SJCRH30 (cell line): ENCODE results near the gene GPATCH11. TPM values are rescaled to one million over a fixed set of nuclear protein-coding genes. Genes with fewer than 3 reads are reported as not detected.

Experiments used
- DNase-seq, 2 experiments: peaks; one replicate each; pipeline ENCODE4 v3.0.0-alpha.2; 2015 to 2020
- H3K27ac ChIP-seq: fragments of 250-450 bp; sonication (Bioruptor Pico); 2 replicates; pipeline ENCODE4 v1.5.1; 2020; ENCODE audit warnings: mild to moderate bottlenecking, moderate library complexity
- H3K27me3 ChIP-seq: fragments of 250-450 bp; sonication (Bioruptor Pico); 2 replicates; pipeline ENCODE4 v1.5.1; 2020; ENCODE audit warnings: mild to moderate bottlenecking, moderate library complexity
- H3K36me3 ChIP-seq: fragments of 250-450 bp; sonication (Bioruptor Pico); 2 replicates; pipeline ENCODE4 v1.5.1; 2020; ENCODE audit warnings: mild to moderate bottlenecking, moderate library complexity
- H3K4me1 ChIP-seq: fragments of 250-450 bp; sonication (Bioruptor Pico); 2 replicates; pipeline ENCODE4 v1.5.1; 2020; ENCODE audit warnings: mild to moderate bottlenecking, moderate library complexity
- H3K4me3 ChIP-seq: fragments of 250-450 bp; sonication (Bioruptor Pico); 2 replicates; pipeline ENCODE4 v1.5.1; 2020; ENCODE audit warnings: mild to moderate bottlenecking, moderate library complexity
- H3K9me3 ChIP-seq: fragments of 250-450 bp; sonication (Bioruptor Pico); replicated peaks from 2 replicates; pipeline ENCODE4 v1.5.1; 2020; ENCODE audit warnings: mild to moderate bottlenecking, moderate library complexity
- total RNA-seq: library from RNA; depleted of rRNA; stranded (reverse); fragments of >200 nt; shearing (Covaris generic); gene quantifications from 2 replicates; pipeline ENCODE4 v1.2.3, GENCODE V29; 2014; rRNA removed

GPATCH11 gene
- total RNA-seq, 1 experiment from 2014 or later: 22.2 TPM

GRCh38 chr2:37142546-37142945 is 58.2 kb downstream of the GPATCH11 start:
- Histone ChIP-seq H3K4me3 (no peak overlapping the region), H3K4me1 (no peaks in the 10 kb centered on the region), H3K9me3 (no peaks in the 10 kb centered on the region), H3K27ac (no peak overlapping the region), H3K27me3 (no peaks in the 10 kb centered on the region), H3K36me3 (peaks cover 54% of the 10 kb centered on the region)
- no peak for DNase-seq

DNA sequence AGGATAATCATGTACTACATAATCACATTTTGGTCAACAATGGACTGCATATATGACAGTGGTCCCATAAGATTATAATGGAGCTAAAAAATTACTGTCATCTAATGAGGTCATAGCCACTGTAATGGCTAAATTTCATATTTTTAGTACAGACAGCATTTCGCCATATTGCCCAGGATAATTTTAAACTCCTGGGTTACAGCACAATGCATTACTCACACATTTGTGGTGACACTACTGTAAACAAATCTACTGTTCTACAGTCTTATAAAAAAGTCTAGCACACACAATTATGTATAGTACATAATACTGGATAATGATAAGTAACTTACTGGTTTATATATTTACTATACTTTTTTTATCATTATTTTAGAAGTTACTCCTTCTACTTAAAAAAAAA is 59.7 kb downstream of the GPATCH11 start:
- Histone ChIP-seq H3K4me3 (no peak overlapping the region), H3K27ac (no peak overlapping the region), H3K27me3 (no peaks in the 10 kb centered on the region), H3K36me3 (peaks cover 50% of the 10 kb centered on the region), H3K4me1 (no peaks in the 10 kb centered on the region), H3K9me3 (no peaks in the 10 kb centered on the region)
- DNase-seq: no peak

- Histone ChIP-seq H3K27me3 (no peaks in the 10 kb centered on the region), H3K9me3 (no peaks in the 10 kb centered on the region), H3K4me1 (no peaks in the 10 kb centered on the region), H3K36me3 (peaks cover 40% of the 10 kb centered on the region), H3K27ac (no peak overlapping the region), H3K4me3 (no peak overlapping the region)
- DNase-seq: no peak
Observed at GRCh38 chr2:37146062-37146461, 61.7 kb downstream of the GPATCH11 start.

- H3K36me3 ChIP-seq: peaks cover 29% of the 10 kb centered on the region
- no peak overlapping the region for H3K27ac ChIP-seq
- DNase-seq: no peak
- H3K4me3 ChIP-seq: no peak overlapping the region
- H3K27me3 ChIP-seq: no peaks in the 10 kb centered on the region
- H3K4me1 ChIP-seq: no peaks in the 10 kb centered on the region
- no peaks in the 10 kb centered on the region for H3K9me3 ChIP-seq
Observed at GRCh38 chr2:37148325-37148724, 64.0 kb downstream of the GPATCH11 start.

Other genes with a start within 250 kb of the GPATCH11 start
- gene STRN, start 118.0 kb upstream of the GPATCH11 start, total RNA-seq: 33.1 and 37.3 TPM in 2 replicates
- gene HEATR5B, start 146 bp upstream of the GPATCH11 start, total RNA-seq: 18.8 and 23.9 TPM in 2 replicates
- 35.4 and 46.0 TPM in 2 replicates for gene EIF2AK2, start 72.5 kb downstream of the GPATCH11 start, total RNA-seq
- gene SULT6B1, start 104.2 kb downstream of the GPATCH11 start, total RNA-seq: not detected in 2 replicates
- gene CEBPZOS, start 112.0 kb downstream of the GPATCH11 start, total RNA-seq: 54.9 and 62.2 TPM in 2 replicates
- gene CEBPZ, start 147.1 kb downstream of the GPATCH11 start, total RNA-seq: 110 and 124 TPM in 2 replicates
- 25.2 and 30.3 TPM in 2 replicates for gene NDUFAF7, start 147.1 kb downstream of the GPATCH11 start, total RNA-seq
- 70.4 and 85.1 TPM in 2 replicates for gene PRKD3, start 240.3 kb downstream of the GPATCH11 start, total RNA-seq